Measurements from ENCODE around the gene PLEKHO1.

PLEKHO1 gene

GRCh38 chr1:150152182-150152536 is 2.4 kb downstream of the PLEKHO1 start:
- no peaks in the 10 kb centered on the region for H3K9me3 ChIP-seq (ENCODE audit: control insufficient read depth, insufficient read depth, low read depth, low read length)
- CTCF ChIA-PET: interaction anchor here (0.5 to 3.3 kb wide), 3 partner anchors 8 to 340 kb away, joined by 3 to 18 read pairs (median 4); no protein-coding TSS in a partner anchor
- H3K4me3 ChIP-seq (ENCODE audit: low read depth, low read length): no peak overlapping the region
- POLR2A ChIA-PET: interaction anchor here (1.0 to 1.2 kb wide), 2 partner anchors 9 kb away, joined by 3 read pairs; no protein-coding TSS in a partner anchor
- TF ChIP-seq ZNF274 (IDR thresholded peaks at IDR 0.05; ENCODE audit: low read length): no peak
- TF ChIP-seq ZNF274 (tag by site-specific recombination; IDR thresholded peaks at IDR 0.05; ENCODE audit: borderline replicate concordance): no peak
- no peak for TF ChIP-seq REST (tag by site-specific recombination; IDR thresholded peaks at IDR 0.05)
- TF ChIP-seq SCRT1 (tag by site-specific recombination; IDR thresholded peaks at IDR 0.05; ENCODE audit: borderline replicate concordance): peak; percentile 43; the same call in 1 of the 2 replicates
- no peak for TF ChIP-seq ZBTB49 (tag by site-specific recombination; IDR thresholded peaks at IDR 0.05; ENCODE audit: low read depth)
- TF ChIP-seq ZNF394 (tag by site-specific recombination; IDR thresholded peaks at IDR 0.05; ENCODE audit: borderline replicate concordance): peak; percentile 72; the same call in 1 of the 2 replicates
- peak; percentile 63 for TF ChIP-seq PRDM1 (tag by site-specific recombination; IDR thresholded peaks at IDR 0.05)
- peak; percentile 33; the same call in 1 of the 2 replicates for TF ChIP-seq ZBTB11 (tag by site-specific recombination; conservative IDR thresholded peaks at IDR 0.05; ENCODE audit: low read depth)
- 0 out of 2 replicates have a peak, but pooled peaks have one; percentile 34 for TF ChIP-seq ZNF677 (tag by site-specific recombination; IDR thresholded peaks at IDR 0.05)
- TF ChIP-seq SCRT2 (tag by site-specific recombination; IDR thresholded peaks at IDR 0.05): peak; percentile 84
- TF ChIP-seq ZNF211 (tag by site-specific recombination; IDR thresholded peaks at IDR 0.05; ENCODE audit: low read depth): no peak
- no peak for TF ChIP-seq OSR2 (tag by site-specific recombination; IDR thresholded peaks at IDR 0.05)
- no peak overlapping the region for H3K27ac ChIP-seq (ENCODE audit: extremely low read depth, low read depth, low read length)
- H3K4me1 ChIP-seq (ENCODE audit: control insufficient read depth, insufficient read depth, low read length): peaks cover 3% of the 10 kb centered on the region; the same call in 1 of the 2 replicates
- peaks cover 0 to 49% of the 10 kb centered on the region in 2 experiments; a peak in 2 of 3 replicates for H3K36me3 ChIP-seq (ENCODE audit: control insufficient read depth in 2 of 2, insufficient read depth in 1 of 2, low read length in 2 of 2)

- Histone ChIP-seq H3K9me3 (ENCODE audit: control insufficient read depth, insufficient read depth, low read depth, low read length) (no peaks in the 10 kb centered on the region), H3K4me3 (ENCODE audit: low read depth, low read length) (no peak overlapping the region), H3K36me3 (ENCODE audit: control insufficient read depth in 2 of 2, insufficient read depth in 1 of 2, low read length in 2 of 2) (peaks cover 0 to 56% of the 10 kb centered on the region in 2 experiments; a peak in 2 of 3 replicates), H3K27ac (ENCODE audit: extremely low read depth, low read depth, low read length) (no peak overlapping the region), H3K4me1 (ENCODE audit: control insufficient read depth, insufficient read depth, low read length) (peaks cover 3% of the 10 kb centered on the region; the same call in 1 of the 2 replicates)
- POLR2A ChIA-PET: interaction anchor here (1.2 kb wide), 1 partner anchor 10 kb away, joined by 3 read pairs; no protein-coding TSS in a partner anchor
- CTCF ChIA-PET: interaction anchor here (0.6 to 3.3 kb wide), 3 partner anchors 13 to 590 kb away, joined by 3 to 18 read pairs (median 3); no protein-coding TSS in a partner anchor
- no peak for TF ChIP-seq KLF7 (tag by site-specific recombination; IDR thresholded peaks at IDR 0.05; ENCODE audit: borderline replicate concordance)
- no peak for TF ChIP-seq ZNF148 (tag by site-specific recombination; IDR thresholded peaks at IDR 0.05; ENCODE audit: borderline replicate concordance)
- peak; percentile 62; the same call in 1 of the 2 replicates for TF ChIP-seq HIC1 (tag by site-specific recombination; IDR thresholded peaks at IDR 0.05)
- TF ChIP-seq ZSCAN5A (tag by site-specific recombination; IDR thresholded peaks at IDR 0.05): no peak
Observed at GRCh38 chr1:150152772-150153456, 3.2 kb downstream of the PLEKHO1 start.

Data from HEK293 (cell line).